SK-MEL-5 (cell line): Measurements from ENCODE around the gene PKP2. TPM values are rescaled to one million over a fixed set of nuclear protein-coding genes. Genes with fewer than 3 reads are reported as not detected.

Source experiments
- DNase-seq: peaks from one replicate; pipeline ENCODE4 v3.0.0-alpha.2; 2016; ENCODE audit warnings: low read depth, low spot score
- in situ Hi-C: cut with HindIII; loops from 2 replicates; pipeline ENCODE4 v1.10.0; 2016; ENCODE audit warnings: low sequenced_read_pairs, high pct_unique_total_duplicates, low pct_unique_long_range_greater_than_20kb
- total RNA-seq: library from RNA; depleted of rRNA; stranded (reverse); fragments of >200 nt; shearing (Covaris generic); gene quantifications from 2 replicates; pipeline ENCODE4 v1.2.3, GENCODE V29; 2014

PKP2 gene
- total RNA-seq, 1 experiment from 2014 or later, result not detected

DNA sequence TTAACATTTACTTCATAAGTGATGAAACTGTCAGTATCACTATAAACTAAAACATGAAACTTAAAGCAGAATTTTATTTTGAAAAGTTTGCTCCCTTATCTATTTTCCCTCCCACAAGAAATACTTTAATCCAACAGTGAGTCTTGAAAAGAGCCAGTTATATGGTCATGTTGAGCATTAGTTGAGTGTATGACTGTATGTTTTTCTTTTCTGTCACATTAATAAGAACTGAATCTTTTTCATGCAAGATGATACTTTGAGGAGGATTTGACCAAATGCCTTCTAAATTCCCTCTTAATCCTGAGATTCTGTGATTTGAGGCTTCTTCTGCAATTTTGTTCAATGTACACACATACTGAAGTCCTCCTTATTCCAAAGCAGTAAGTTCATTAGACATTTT lies 107.1 kb downstream of the PKP2 start:
- DNase-seq, result no peak
- in situ Hi-C loops, result no loop called here

GRCh38 chr12:32788405-32788804 lies 108.2 kb downstream of the PKP2 start:
- DNase-seq, result no peak
- in situ Hi-C loops, result no loop called here

GRCh38 chr12:32785557-32785956 lies 111.0 kb downstream of the PKP2 start:
- no peak for DNase-seq
- in situ Hi-C loops, result no loop called here

DNA sequence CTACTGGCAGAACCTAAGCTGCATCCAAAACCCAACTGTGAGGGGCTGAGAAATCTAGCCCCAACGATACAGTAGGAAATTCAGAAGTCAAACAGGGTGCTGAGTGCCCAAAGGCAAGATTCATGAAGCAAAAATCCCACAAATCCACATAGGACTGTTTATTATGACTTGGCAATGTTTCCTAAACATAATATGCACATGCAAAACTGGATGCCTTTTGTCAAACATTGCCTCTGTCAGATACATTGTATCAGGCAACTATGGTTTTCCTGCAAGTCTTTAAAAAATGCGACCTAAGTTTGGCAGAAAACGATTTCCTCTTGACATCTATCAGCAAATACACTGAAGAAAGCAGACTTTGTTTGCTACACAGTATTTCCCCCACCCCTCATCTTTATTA lies 113.5 kb downstream of the PKP2 start:
- in situ Hi-C loops, result no loop called here
- no peak for DNase-seq

DNA sequence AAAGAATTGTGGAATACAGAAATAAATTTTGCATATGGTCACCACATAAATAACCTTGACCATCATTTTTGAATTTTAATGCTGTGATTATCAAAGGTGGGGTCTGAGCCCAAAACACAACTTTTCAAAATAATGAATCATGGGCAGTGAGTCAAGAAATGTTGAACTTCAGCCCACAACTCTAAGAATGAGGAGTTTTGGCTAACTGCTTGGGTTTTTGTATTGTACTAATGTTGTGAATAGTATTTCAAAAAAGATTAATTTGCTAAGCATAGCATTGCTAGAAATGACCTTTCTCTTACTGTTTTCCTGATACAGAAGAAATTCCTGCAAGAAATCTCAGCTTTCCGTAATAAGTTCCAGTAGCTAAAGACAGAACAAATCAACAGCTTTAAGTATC lies 116.5 kb downstream of the PKP2 start:
- no peak for DNase-seq
- in situ Hi-C loops, result no loop called here

DNA sequence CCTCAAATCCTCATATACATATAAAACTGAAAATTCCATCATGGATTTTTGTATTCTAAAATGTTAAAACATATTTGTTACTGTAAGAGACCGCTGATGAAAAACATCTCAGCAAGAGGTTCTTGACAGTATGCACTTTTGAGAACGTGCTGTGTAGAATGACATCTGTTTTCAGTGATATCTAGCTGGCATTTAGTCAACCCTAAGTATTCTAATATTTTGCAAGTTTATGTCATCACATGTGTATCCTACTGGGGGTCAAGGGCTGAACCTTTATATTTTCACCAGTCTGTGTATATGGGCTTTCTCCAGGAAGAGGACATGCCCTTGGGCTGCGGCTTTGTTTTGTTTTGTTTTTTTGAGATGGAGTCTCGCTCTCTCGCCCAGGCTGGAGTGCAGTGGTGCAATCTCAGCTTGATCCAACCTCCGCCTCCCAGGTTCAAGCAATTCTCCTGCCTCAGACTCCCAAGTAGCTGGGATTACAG lies 118.8 kb downstream of the PKP2 start:
- DNase-seq, result no peak
- in situ Hi-C loops, result no loop called here

DNA sequence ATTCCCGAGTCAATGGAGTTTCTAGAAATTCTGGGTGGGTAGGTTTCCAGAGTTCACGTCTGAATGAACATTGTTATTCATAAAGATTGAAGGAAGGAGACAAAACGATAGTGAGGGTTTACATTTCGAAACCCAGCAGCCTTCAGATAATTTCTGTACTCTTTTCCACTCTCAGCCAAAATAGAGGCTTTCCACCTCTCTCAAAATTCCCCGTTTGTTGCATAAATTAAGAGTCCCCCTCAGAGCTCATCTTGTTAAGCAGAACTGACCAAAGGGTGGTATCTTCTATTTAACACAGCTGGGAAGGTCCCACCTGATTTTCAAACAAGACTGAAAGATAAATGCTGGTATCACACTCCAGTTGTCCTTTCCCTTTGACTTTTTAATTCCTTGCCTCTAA lies 119.4 kb downstream of the PKP2 start:
- in situ Hi-C loops, result no loop called here
- no peak for DNase-seq

- no peak for DNase-seq
- in situ Hi-C loops, result no loop called here
These were observed 120.3 kb downstream of the PKP2 start for GRCh38 chr12:32776258-32776657.

DNA sequence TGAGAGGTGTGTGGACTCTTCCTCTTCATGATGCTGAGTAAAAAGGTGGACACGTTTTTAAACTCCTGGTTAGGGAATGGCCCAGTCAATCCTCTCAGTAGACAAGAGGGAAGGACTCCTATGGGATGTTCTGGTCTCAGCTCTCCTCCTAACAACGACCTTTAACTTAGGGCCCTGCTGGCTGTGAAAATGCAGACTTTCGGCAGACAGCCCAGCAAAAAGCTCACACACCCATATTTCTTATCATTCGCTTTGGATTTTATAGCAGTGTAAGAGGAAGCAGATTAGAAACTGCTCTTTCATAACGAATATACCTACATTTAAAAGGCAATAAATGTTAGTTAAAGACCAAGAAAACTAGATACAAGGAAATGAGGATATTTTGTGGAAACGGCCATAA lies 122.9 kb downstream of the PKP2 start:
- in situ Hi-C loops, result no loop called here
- no peak for DNase-seq

- in situ Hi-C loops, result no loop called here
- DNase-seq, result no peak
These were observed 126.4 kb downstream of the PKP2 start for GRCh38 chr12:32770141-32770540.

DNA sequence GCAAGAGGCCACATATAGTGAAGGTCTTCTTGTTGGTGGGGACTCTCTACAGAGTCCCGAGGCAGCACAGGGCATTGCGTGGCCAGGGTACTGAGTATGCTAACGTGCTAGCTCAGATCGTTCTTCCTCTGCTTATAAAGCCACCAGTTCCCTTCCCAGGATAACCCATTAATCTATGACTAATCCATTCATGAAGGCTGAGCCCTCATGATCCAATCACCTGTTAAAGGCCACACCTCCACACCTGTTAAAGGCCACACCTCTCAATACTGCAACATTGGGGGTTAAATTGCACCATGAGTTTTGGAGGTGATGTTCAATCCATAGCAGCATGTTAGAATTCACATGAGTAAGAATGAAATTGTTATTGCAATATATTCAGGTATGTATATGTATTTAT lies 128.1 kb downstream of the PKP2 start:
- DNase-seq, result no peak
- in situ Hi-C loops, result no loop called here

- no peak for DNase-seq
- in situ Hi-C loops, result no loop called here
These were observed 130.7 kb downstream of the PKP2 start for GRCh38 chr12:32765906-32766305.

- in situ Hi-C loops, result no loop called here
These were observed 134.9 kb downstream of the PKP2 start for GRCh38 chr12:32761716-32762115.

GRCh38 chr12:32757157-32757556 lies 139.4 kb downstream of the PKP2 start:
- DNase-seq, result no peak
- in situ Hi-C loops, result no loop called here

More at GRCh38 chr12:32761716-32762115, 134.9 kb downstream of the PKP2 start:
- no peak for DNase-seq

GRCh38 chr12:32756476-32757066 lies 140.0 kb downstream of the PKP2 start:
- in situ Hi-C loops, result no loop called here
- DNase-seq, result no peak

DNA sequence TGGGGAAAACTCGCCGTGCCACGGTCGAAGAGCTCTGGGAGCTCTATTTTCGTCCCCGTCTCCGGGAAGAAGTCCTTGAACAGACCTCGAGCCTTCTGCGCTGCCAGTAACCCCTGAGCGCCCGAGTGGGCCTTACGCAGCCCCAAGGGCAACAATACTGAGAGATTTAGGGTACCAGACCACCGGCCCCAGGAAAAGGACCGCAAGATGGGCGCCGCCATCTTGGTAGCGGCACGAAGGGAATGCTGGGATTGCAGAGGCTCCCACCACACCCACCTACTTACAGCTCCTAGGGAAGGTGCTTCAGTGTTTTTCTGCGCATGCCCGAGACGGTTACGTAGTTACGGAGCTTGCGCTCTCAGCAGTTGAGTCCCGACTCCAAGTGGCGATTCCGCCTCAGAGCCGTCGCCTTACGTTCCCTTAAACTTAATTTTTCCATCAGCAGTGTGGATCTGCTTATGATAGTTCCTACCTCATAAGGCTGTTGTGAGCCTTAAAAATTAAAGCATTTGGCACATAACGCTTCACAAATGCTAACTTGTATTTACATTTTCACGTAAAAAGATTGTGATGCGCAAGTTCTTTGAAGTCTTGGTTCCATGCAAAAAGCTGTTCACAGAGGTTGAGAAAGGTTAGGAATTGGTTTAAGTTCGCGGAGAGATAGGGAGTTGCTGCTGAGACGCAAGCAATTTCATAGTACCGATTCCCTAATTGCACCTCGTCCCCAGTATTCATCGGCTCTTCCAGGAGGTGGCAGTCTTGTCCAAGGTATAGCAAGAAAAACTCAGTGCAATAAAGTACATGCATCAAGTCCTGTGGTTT lies 140.7 kb downstream of the PKP2 start, which contains the start of gene YARS2:
Gene YARS2 (minus strand): TSS at position 244 of the 822 bp plus-strand sequence. CDS start 23 bp downstream, at position 221.
- in situ Hi-C loops, result no loop called here
- DNase-seq, result peak; percentile 98

DNA sequence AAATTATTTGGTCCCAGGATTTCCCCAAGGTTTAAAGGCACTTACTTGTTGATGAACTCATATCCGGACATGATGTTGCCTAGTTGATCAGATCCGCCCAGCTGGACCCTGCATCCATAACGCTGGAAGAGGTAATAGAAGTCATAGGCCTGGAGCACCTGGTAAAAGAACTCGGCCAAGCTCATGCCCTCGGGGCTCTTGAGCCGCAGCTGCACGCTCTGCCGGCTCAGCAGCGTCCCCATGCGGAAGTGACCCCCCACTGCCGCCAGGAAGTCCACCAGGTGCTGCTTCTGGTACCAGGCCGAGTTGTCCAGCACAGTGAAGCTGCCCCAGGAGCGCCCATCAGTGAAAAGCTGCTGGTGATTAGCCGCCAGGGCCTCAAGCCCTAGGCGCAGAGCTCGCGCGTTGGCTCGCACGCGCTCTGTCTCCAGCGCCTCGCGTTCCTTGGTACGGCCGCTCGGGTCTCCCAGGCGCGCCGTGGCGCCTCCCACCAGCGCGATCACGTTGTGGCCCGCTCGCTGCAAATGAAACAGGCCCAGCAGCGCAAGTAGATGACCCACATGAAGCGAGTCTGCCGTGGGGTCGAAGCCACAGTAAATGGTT lies 141.4 kb downstream of the PKP2 start:
- in situ Hi-C loops, result no loop called here
- DNase-seq, result peak; percentile 87

GRCh38 chr12:32754111-32754510 lies 142.5 kb downstream of the PKP2 start:
- DNase-seq, result no peak
- in situ Hi-C loops, result no loop called here

DNA sequence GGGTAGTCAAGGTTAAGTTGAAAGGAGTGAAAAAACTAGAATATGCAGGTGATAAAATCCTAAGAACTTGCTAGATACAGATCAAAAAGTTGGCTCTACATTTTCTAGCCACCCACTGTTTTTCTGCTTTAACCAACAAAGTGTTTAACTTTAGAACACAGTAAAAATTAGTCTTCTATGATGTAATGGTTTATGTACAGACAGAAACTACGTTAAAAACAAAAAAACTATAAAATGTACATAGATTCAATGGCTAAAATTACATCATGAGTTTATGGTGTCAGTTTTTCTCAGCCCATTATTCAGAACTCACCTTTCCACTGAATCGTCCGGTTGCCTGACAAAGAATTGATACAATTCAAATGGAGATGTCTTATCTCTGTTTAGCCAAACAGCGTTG lies 143.0 kb downstream of the PKP2 start:
- in situ Hi-C loops, result no loop called here
- DNase-seq, result no peak
